ENCODE data around the gene VWA3B. TPM values are rescaled to one million over a fixed set of nuclear protein-coding genes. Genes with fewer than 3 reads are reported as not detected.
A peak's percentile ranks its signal among the peaks of the same experiment; 100 is the strongest.

Gene VWA3B
- polyA plus RNA-seq, 2 of the 4 experiments (the other 2 are of a cell fraction): not detected

DNA sequence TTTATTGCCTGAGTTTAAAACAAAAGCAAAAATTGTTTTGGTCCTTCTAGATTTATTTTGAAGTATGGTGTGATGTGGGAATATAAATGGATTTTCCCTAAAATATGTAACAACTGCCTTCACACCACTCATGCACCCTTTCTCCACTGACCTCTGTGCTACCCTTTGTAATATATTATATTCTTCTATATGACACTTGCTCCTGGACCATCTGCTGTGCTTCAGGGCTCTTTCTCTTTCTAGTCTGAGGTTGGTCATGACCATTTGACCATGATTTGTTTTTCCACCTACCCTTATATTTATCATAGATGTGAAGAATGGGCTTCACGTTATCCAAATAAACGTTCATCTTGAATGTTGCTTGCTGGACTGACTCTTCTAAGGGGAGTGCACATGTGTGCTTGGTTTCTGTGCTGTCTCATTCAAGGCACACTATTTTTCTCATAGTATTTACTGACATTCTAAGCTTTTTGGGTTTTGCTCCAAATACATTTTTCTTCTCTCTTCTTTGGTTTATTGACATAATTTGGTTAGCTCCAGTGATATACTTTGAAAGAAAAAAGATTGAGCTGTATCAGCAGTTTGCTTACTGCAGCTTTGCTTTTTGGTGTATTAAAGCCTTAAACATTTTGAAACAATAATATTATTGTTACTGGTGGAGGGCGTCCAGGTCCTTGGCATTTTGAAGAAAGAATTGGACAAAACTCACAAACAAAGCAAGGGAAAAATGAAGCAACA is 61.8 kb downstream of the VWA3B start:
- no peak for DNase-seq (ENCODE audit: low read depth in 1 of 2, low spot score in 1 of 2)
- no peak overlapping the region for H3K4me3 ChIP-seq
- ChIA-PET CTCF (no interaction called here), POLR2A (no interaction called here)
- 66% methylated on average over 3 of the region's 3 CpGs for WGBS (ENCODE audit: missing lambda C conversion rate)
- no peaks in the 10 kb centered on the region for H3K9me3 ChIP-seq
- no peak for TF ChIP-seq CBX8 (IDR thresholded peaks at IDR 0.05)
- no peak for TF ChIP-seq KDM1A (IDR thresholded peaks at IDR 0.05; ENCODE audit: low read depth)
- no peak for TF ChIP-seq HOXA7 (CRISPR knock-in tag; IDR thresholded peaks at IDR 0.05)
- TF ChIP-seq TP53 (CRISPR knock-in tag; IDR thresholded peaks at IDR 0.05): no peak
- peak; percentile 69 for TF ChIP-seq MAFK (IDR thresholded peaks at IDR 0.05; ENCODE audit: partially characterized antibody)
- TF ChIP-seq JUNB (IDR thresholded peaks at IDR 0.05): no peak
- TF ChIP-seq FOSB (CRISPR knock-in tag; IDR thresholded peaks at IDR 0.05): no peak
- no peak for TF ChIP-seq RFX5 (IDR thresholded peaks at IDR 0.05)
- ATAC-seq: no peak
- FAIRE-seq: no peak
- H3K4me1 ChIP-seq: no peaks in the 10 kb centered on the region
- H3K27ac ChIP-seq: no peak overlapping the region
- H3K4me2 ChIP-seq: peak overlapping the region; percentile 42; the same call in 2 of the 3 replicates

DNA sequence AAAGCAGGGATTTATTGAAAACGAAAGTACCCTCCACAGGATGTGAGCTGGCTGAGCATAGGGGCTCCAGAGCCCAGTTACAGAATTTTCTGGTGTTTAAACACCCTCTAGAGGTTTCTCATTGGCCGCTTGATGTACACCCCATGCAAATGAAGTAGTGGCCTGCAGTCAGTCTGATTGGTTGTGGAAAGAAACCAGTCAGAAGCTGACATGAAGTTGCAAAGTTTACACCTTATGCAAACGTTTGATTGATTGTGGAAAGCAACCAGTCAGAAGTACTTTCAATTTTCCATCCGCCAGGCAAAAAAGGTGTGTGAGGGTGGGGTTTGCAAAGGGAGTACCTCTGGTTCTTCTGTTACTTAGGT is 62.3 kb downstream of the VWA3B start:
- ChIA-PET CTCF (interaction anchor here (0.9 kb wide), 1 partner anchor 342 kb away, joined by 3 read pairs; no protein-coding TSS in a partner anchor), POLR2A (no interaction called here)
- Histone ChIP-seq H3K9me3 (no peaks in the 10 kb centered on the region), H3K4me3 (no peak overlapping the region), H3K4me2 (peak overlapping the region; percentile 42; the same call in 2 of the 3 replicates), H3K4me1 (no peaks in the 10 kb centered on the region), H3K27ac (no peak overlapping the region)
- TF ChIP-seq HDAC2 (IDR thresholded peaks at IDR 0.05): no peak
- TF ChIP-seq MAZ (IDR thresholded peaks at IDR 0.05; ENCODE audit: borderline replicate concordance, low read depth, low read length): no peak
- no peak for TF ChIP-seq FOSB (CRISPR knock-in tag; IDR thresholded peaks at IDR 0.05)
- no peak for TF ChIP-seq FOSL2 (IDR thresholded peaks at IDR 0.05)
- no peak for TF ChIP-seq FOSL2 (CRISPR knock-in tag; IDR thresholded peaks at IDR 0.05)
- TF ChIP-seq ESRRA (IDR thresholded peaks at IDR 0.05; ENCODE audit: borderline replicate concordance, low read length): no peak
- peak in 1 of 2 experiments; percentile 81; a peak in 4 of 6 replicates for ATAC-seq
- FAIRE-seq: no peak
- 26% methylated on average over 4 of the region's 4 CpGs for WGBS (ENCODE audit: missing lambda C conversion rate)
- peak in 1 of 2 experiments; percentile 34 for DNase-seq (ENCODE audit: low read depth in 1 of 2, low spot score in 1 of 2)

DNA sequence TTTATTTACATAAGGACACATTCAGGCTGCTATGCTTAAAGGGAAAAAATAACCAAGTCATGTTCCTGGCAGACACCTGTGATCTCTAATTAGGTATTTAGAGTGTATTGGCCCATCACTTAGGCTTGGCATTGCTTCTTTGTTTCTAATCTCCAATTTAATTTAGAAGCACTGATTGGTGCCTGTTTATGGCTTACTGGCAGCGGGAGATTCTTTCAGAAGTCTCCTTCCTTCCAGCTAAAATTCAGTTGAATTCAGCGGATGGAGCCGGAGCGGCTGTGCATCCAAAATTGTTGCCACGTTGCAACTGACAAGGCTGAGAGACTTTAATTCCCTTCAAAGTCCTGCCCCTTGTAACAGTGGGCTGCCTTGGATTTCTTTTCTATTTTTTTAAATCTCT is 66.5 kb downstream of the VWA3B start:
- Histone ChIP-seq H3K4me1 (no peaks in the 10 kb centered on the region), H3K27ac (no peak overlapping the region), H3K4me3 (no peak overlapping the region), H3K9me3 (no peaks in the 10 kb centered on the region), H3K4me2 (no peak overlapping the region)
- TF ChIP-seq JUN (IDR thresholded peaks at IDR 0.05) (no peak), HOXB13 (CRISPR knock-in tag; IDR thresholded peaks at IDR 0.05; ENCODE audit: low read depth) (no peak), POLR2AphosphoS2 (conservative IDR thresholded peaks at IDR 0.05; ENCODE audit: low read length) (no peak), TP53 (CRISPR knock-in tag; IDR thresholded peaks at IDR 0.05) (no peak), JUNB (IDR thresholded peaks at IDR 0.05) (no peak), MAZ (IDR thresholded peaks at IDR 0.05; ENCODE audit: borderline replicate concordance, low read depth, low read length) (no peak), RCOR1 (IDR thresholded peaks at IDR 0.05; ENCODE audit: low read depth, low read length) (no peak), RAD21 (conservative IDR thresholded peaks at IDR 0.05 in 1 of 2, IDR thresholded peaks at IDR 0.05 in 1 of 2) (no peak), HEYL (CRISPR knock-in tag; IDR thresholded peaks at IDR 0.05) (no peak), CBX2 (IDR thresholded peaks at IDR 0.05; ENCODE audit: borderline replicate concordance, low read depth) (no peak), RARB (CRISPR knock-in tag; IDR thresholded peaks at IDR 0.05) (no peak), HOXA7 (CRISPR knock-in tag; IDR thresholded peaks at IDR 0.05) (no peak), CHD4 (IDR thresholded peaks at IDR 0.05; ENCODE audit: borderline replicate concordance) (no peak), NFE2L2 (conservative IDR thresholded peaks at IDR 0.05; ENCODE audit: low read length) (no peak)
- TF ChIP-seq, protein P1, sequence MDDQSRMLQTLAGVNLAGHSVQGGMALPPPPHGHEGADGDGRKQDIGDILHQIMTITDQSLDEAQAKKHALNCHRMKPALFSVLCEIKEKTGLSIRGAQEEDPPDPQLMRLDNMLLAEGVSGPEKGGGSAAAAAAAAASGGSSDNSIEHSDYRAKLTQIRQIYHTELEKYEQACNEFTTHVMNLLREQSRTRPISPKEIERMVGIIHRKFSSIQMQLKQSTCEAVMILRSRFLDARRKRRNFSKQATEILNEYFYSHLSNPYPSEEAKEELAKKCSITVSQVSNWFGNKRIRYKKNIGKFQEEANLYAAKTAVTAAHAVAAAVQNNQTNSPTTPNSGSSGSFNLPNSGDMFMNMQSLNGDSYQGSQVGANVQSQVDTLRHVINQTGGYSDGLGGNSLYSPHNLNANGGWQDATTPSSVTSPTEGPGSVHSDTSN (IDR thresholded peaks at IDR 0.05): no peak
- TF ChIP-seq, protein P2, sequence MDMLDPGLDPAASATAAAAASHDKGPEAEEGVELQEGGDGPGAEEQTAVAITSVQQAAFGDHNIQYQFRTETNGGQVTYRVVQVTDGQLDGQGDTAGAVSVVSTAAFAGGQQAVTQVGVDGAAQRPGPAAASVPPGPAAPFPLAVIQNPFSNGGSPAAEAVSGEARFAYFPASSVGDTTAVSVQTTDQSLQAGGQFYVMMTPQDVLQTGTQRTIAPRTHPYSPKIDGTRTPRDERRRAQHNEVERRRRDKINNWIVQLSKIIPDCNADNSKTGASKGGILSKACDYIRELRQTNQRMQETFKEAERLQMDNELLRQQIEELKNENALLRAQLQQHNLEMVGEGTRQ (IDR thresholded peaks at IDR 0.05): no peak
- TF ChIP-seq, protein P3, sequence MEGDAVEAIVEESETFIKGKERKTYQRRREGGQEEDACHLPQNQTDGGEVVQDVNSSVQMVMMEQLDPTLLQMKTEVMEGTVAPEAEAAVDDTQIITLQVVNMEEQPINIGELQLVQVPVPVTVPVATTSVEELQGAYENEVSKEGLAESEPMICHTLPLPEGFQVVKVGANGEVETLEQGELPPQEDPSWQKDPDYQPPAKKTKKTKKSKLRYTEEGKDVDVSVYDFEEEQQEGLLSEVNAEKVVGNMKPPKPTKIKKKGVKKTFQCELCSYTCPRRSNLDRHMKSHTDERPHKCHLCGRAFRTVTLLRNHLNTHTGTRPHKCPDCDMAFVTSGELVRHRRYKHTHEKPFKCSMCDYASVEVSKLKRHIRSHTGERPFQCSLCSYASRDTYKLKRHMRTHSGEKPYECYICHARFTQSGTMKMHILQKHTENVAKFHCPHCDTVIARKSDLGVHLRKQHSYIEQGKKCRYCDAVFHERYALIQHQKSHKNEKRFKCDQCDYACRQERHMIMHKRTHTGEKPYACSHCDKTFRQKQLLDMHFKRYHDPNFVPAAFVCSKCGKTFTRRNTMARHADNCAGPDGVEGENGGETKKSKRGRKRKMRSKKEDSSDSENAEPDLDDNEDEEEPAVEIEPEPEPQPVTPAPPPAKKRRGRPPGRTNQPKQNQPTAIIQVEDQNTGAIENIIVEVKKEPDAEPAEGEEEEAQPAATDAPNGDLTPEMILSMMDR (IDR thresholded peaks at IDR 0.05): no peak
- no peak for ATAC-seq
- POLR2A ChIA-PET: no interaction called here
- no peak for DNase-seq (ENCODE audit: low read depth in 1 of 2, low spot score in 1 of 2)
- WGBS (ENCODE audit: missing lambda C conversion rate): 60% methylated on average over 5 of the region's 5 CpGs
- CTCF ChIA-PET: interaction anchor here (0.8 kb wide), 1 partner anchor 443 kb away, joined by 3 read pairs; no protein-coding TSS in a partner anchor
- no peak for FAIRE-seq
